Liver (tissue), 9 donors: ENCODE results near the gene PAPOLA. TPM values are rescaled to one million over a fixed set of nuclear protein-coding genes. Genes with fewer than 3 reads are reported as not detected.

ENCODE experiments used
- DNase-seq: peaks from one replicate; pipeline ENCODE4 v3.0.0-alpha.2; 2017; ENCODE audit warnings: low spot score
- H3K27ac ChIP-seq, 2 donors: one replicate each; pipeline ENCODE4 v1.7.0; 2013; ENCODE audit warnings: inconsistent platforms in 2 of 2, low read length in 2 of 2, control low read depth in 1 of 2, low read depth in 1 of 2, mild to moderate bottlenecking in 1 of 2
- H3K27me3 ChIP-seq, 4 donors: one replicate each; pipeline versions ENCODE4 v1.6.1 to v1.7.0; 2013; ENCODE audit warnings: low read length in 3 of 4, inconsistent platforms in 1 of 4, mild to moderate bottlenecking in 1 of 4, moderate library complexity in 1 of 4; ENCODE audit not compliant: control insufficient read depth in 4 of 4, insufficient read depth in 4 of 4
- H3K36me3 ChIP-seq, 4 donors: one replicate each; pipeline versions ENCODE4 v1.6.1 to v1.7.0; 2013; ENCODE audit warnings: low read length in 3 of 4, mild to moderate bottlenecking in 3 of 4, low read depth in 1 of 4, moderate library complexity in 1 of 4; ENCODE audit not compliant: control insufficient read depth in 4 of 4, insufficient read depth in 3 of 4
- H3K4me1 ChIP-seq, 4 donors: one replicate each; pipeline versions ENCODE4 v1.6.1 to v1.7.0; 2013; ENCODE audit warnings: low read length in 3 of 4, mild to moderate bottlenecking in 3 of 4, moderate library complexity in 1 of 4; ENCODE audit not compliant: control insufficient read depth in 4 of 4, insufficient read depth in 4 of 4
- H3K4me3 ChIP-seq, 3 donors: one replicate each; pipeline versions ENCODE4 v1.6.1 to v1.7.0; 2013; ENCODE audit warnings: low read length in 3 of 3, control low read depth in 1 of 3, low read depth in 1 of 3, mild to moderate bottlenecking in 1 of 3
- H3K9ac ChIP-seq, 2 donors: one replicate each; pipeline ENCODE4 v1.7.0; 2013; ENCODE audit warnings: low read length in 2 of 2, mild to moderate bottlenecking in 2 of 2, moderate library complexity in 2 of 2, control low read depth in 1 of 2, low read depth in 1 of 2
- H3K9me3 ChIP-seq, 4 donors: one replicate each; pipeline versions ENCODE4 v1.6.1 to v1.7.0; 2013; ENCODE audit warnings: low read length in 3 of 4; ENCODE audit not compliant: control insufficient read depth in 4 of 4
- EGR1 ChIP-seq, 2 donors: IDR thresholded peaks; 2 replicates each; pipeline ENCODE4 v1.6.1; 2016 to 2018; ENCODE audit warnings: antibody characterized with exemption in 2 of 2, low read depth in 2 of 2
- FOXA2 ChIP-seq: IDR thresholded peaks from 2 replicates; pipeline ENCODE4 v1.6.1; 2016; ENCODE audit warnings: antibody characterized with exemption
- GABPA ChIP-seq, 2 donors: IDR thresholded peaks in 1 of 2; conservative IDR thresholded peaks in 1 of 2; 2 replicates each; pipeline ENCODE4 v1.6.1; 2016; ENCODE audit warnings: antibody characterized with exemption in 2 of 2, mild to moderate bottlenecking in 1 of 2, moderate library complexity in 1 of 2
- HNF4A ChIP-seq, 2 donors: conservative IDR thresholded peaks; 2 replicates each; pipeline ENCODE4 v1.6.1; 2016; ENCODE audit warnings: antibody characterized with exemption in 2 of 2, mild to moderate bottlenecking in 2 of 2
- HNF4G ChIP-seq: IDR thresholded peaks from 2 replicates; pipeline ENCODE4 v1.6.1; 2016; ENCODE audit warnings: antibody characterized with exemption
- JUND ChIP-seq, 2 donors: IDR thresholded peaks; 2 replicates each; pipeline ENCODE4 v1.6.1; 2016; ENCODE audit warnings: antibody characterized with exemption in 2 of 2
- MAX ChIP-seq: IDR thresholded peaks from 2 replicates; pipeline ENCODE4 v1.6.1; 2016; ENCODE audit warnings: antibody characterized with exemption
- NR2F2 ChIP-seq: IDR thresholded peaks from 2 replicates; pipeline ENCODE4 v1.6.1; 2016; ENCODE audit warnings: antibody characterized with exemption
- REST ChIP-seq: IDR thresholded peaks from 2 replicates; pipeline ENCODE4 v1.6.1; 2016; ENCODE audit warnings: antibody characterized with exemption, mild to moderate bottlenecking
- RXRA ChIP-seq, 2 donors: IDR thresholded peaks; 2 replicates each; pipeline ENCODE4 v1.6.1; 2017 to 2018; ENCODE audit warnings: antibody characterized with exemption in 2 of 2, mild to moderate bottlenecking in 1 of 2
- SP1 ChIP-seq: IDR thresholded peaks from 2 replicates; pipeline ENCODE4 v1.6.1; 2018; ENCODE audit warnings: antibody characterized with exemption, mild to moderate bottlenecking
- TAF1 ChIP-seq: conservative IDR thresholded peaks from 2 replicates; pipeline ENCODE4 v1.6.1; 2016; ENCODE audit warnings: antibody characterized with exemption, mild to moderate bottlenecking
- YY1 ChIP-seq: IDR thresholded peaks from 2 replicates; pipeline ENCODE4 v1.6.1; 2016; ENCODE audit warnings: antibody characterized with exemption, mild to moderate bottlenecking
- WGBS: extraction: QIAGEN DNeasy Blood & Tissue Kit; methylation state at CpG from one replicate; pipeline ENCODE4 v1.1.7; 2013; 5-methylcytosine and 5-hydroxymethylcytosine counted together
- polyA plus RNA-seq, 2 donors: library from polyadenylated mRNA; stranded (reverse) in 1 of 2; unstranded in 1 of 2; fragments of 200-250 nt in 1 of 2; fragments of >200 nt in 1 of 2; fragmentation: Nextera tagmentation in 1 of 2; extraction: Ambion mirVana in 1 of 2; gene quantifications; one replicate each; pipeline versions ENCODE4 v1.2.1 to v1.2.3, GENCODE V29; 2013 to 2015
- total RNA-seq, 2 donors: library from RNA; depleted of rRNA; stranded (reverse); fragments of >200 nt; gene quantifications; one replicate each; pipeline ENCODE4 v1.2.3, GENCODE V29; 2014
- TF ChIP-seq, protein P1 (sequence below): IDR thresholded peaks from 2 replicates; pipeline ENCODE4 v1.6.1; 2016; ENCODE audit warnings: antibody characterized with exemption
- donor health status: healthy.
- donor health status: healthy.
- donor health status: healthy.
- donor health status: healthy.
- donor health status: healthy.

The PAPOLA gene
- total and polyA plus RNA-seq, 4 donors = 29.4 to 107 (median 71.6) TPM

GRCh38 chr14:96592591-96593386 lies 90.6 kb downstream of the PAPOLA start:
- no peak overlapping the region for H3K9ac ChIP-seq
- H3K9me3 ChIP-seq = no peaks in the 10 kb centered on the region
- TF ChIP-seq FOXA2 (no peak), EGR1 (IDR thresholded peaks at IDR 0.05; ENCODE audit: low read depth in 2 of 2) (no peak), TAF1 (no peak), JUND (IDR thresholded peaks at IDR 0.05) (no peak), REST (no peak), HNF4G (no peak), YY1 (no peak), RXRA (IDR thresholded peaks at IDR 0.05) (no peak), HNF4A (conservative IDR thresholded peaks at IDR 0.05) (no peak), MAX (no peak), GABPA (IDR thresholded peaks at IDR 0.05 in 1 of 2, conservative IDR thresholded peaks at IDR 0.05 in 1 of 2) (no peak), SP1 (no peak), NR2F2 (no peak)
- TF ChIP-seq, protein P1, sequence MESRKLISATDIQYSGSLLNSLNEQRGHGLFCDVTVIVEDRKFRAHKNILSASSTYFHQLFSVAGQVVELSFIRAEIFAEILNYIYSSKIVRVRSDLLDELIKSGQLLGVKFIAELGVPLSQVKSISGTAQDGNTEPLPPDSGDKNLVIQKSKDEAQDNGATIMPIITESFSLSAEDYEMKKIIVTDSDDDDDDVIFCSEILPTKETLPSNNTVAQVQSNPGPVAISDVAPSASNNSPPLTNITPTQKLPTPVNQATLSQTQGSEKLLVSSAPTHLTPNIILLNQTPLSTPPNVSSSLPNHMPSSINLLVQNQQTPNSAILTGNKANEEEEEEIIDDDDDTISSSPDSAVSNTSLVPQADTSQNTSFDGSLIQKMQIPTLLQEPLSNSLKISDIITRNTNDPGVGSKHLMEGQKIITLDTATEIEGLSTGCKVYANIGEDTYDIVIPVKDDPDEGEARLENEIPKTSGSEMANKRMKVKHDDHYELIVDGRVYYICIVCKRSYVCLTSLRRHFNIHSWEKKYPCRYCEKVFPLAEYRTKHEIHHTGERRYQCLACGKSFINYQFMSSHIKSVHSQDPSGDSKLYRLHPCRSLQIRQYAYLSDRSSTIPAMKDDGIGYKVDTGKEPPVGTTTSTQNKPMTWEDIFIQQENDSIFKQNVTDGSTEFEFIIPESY = no peak
- H3K27ac ChIP-seq = no peak overlapping the region
- H3K27me3 ChIP-seq = no peaks in the 10 kb centered on the region
- H3K4me1 ChIP-seq = peaks cover 0 to 6% (median 0%) of the 10 kb centered on the region in 4 donors
- peak overlapping the region in 1 of 3 donors; percentile 12 for H3K4me3 ChIP-seq
- no peaks in the 10 kb centered on the region for H3K36me3 ChIP-seq
- peak; percentile 60 for DNase-seq
- WGBS = 11% methylated on average over 54 of the region's 54 CpGs

GRCh38 chr14:96594961-96595360 lies 92.8 kb downstream of the PAPOLA start:
- TF ChIP-seq NR2F2 (peak; percentile 37), FOXA2 (no peak)
- Histone ChIP-seq H3K9me3 (no peaks in the 10 kb centered on the region), H3K36me3 (no peaks in the 10 kb centered on the region), H3K27ac (no peak overlapping the region), H3K4me3 (no peak overlapping the region), H3K27me3 (no peaks in the 10 kb centered on the region), H3K9ac (no peak overlapping the region), H3K4me1 (peaks cover 0 to 15% (median 5%) of the 10 kb centered on the region in 4 donors)
- DNase-seq = no peak
- WGBS = 67% methylated on average over 6 of the region's 6 CpGs
